Smooth muscle cell (in vitro differentiated cells): ENCODE results near the gene POLD2. TPM values are rescaled to one million over a fixed set of nuclear protein-coding genes. Genes with fewer than 3 reads are reported as not detected.

Experiments used
- DNase-seq: peaks from one replicate; lab custom pipeline; 2025; ENCODE audit not compliant: unreplicated experiment; lab: John Stamatoyannopoulos, UW
- H2AFZ ChIP-seq: fragments of 200-600 bp; sonication (generic); 2 replicates; pipeline ENCODE4 v1.6.0; 2016; ENCODE audit warnings: antibody characterized with exemption, low read depth, mild to moderate bottlenecking
- H3F3A ChIP-seq: fragments of 200-600 bp; sonication (generic); 2 replicates; pipeline ENCODE4 v1.6.0; 2017; ENCODE audit warnings: antibody characterized with exemption, low read depth
- H3K27ac ChIP-seq: fragments of 200-600 bp; sonication (generic); 2 replicates; pipeline ENCODE4 v1.5.1; 2016; ENCODE audit warnings: low read depth, mild to moderate bottlenecking
- H3K27me3 ChIP-seq: fragments of 200-600 bp; sonication (generic); 2 replicates; pipeline ENCODE4 v1.6.1; 2016; ENCODE audit warnings: low read depth, mild to moderate bottlenecking
- H3K36me3 ChIP-seq: fragments of 200-600 bp; sonication (generic); 2 replicates; pipeline ENCODE4 v1.5.1; 2016; ENCODE audit warnings: low read depth
- H3K4me1 ChIP-seq: fragments of 200-600 bp; sonication (generic); 2 replicates; pipeline ENCODE4 v1.5.1; 2016; ENCODE audit warnings: low read depth
- H3K4me2 ChIP-seq: fragments of 200-600 bp; sonication (generic); 2 replicates; pipeline ENCODE4 v1.6.0; 2016; ENCODE audit warnings: mild to moderate bottlenecking
- H3K4me3 ChIP-seq: fragments of 200-600 bp; sonication (generic); 2 replicates; pipeline ENCODE4 v1.5.1; 2016; ENCODE audit warnings: mild to moderate bottlenecking
- H3K79me2 ChIP-seq: fragments of 200-600 bp; sonication (generic); 2 replicates; pipeline ENCODE4 v1.6.0; 2016; ENCODE audit warnings: low read depth, mild to moderate bottlenecking
- H3K9ac ChIP-seq: fragments of 200-600 bp; sonication (generic); 2 replicates; pipeline ENCODE4 v1.6.0; 2016; ENCODE audit warnings: low read depth
- H3K9me3 ChIP-seq: fragments of 200-600 bp; sonication (generic); replicated peaks from 2 replicates; pipeline ENCODE4 v1.5.1; 2016; ENCODE audit warnings: low read depth
- H4K20me1 ChIP-seq: fragments of 200-600 bp; sonication (generic); 2 replicates; pipeline ENCODE4 v1.6.0; 2016; ENCODE audit warnings: low read depth
- CTCF ChIP-seq: fragments of 200-600 bp; sonication (generic); IDR thresholded peaks from 2 replicates; pipeline ENCODE4 v1.5.1; 2017; ENCODE audit warnings: borderline replicate concordance, mild to moderate bottlenecking, antibody characterized with exemption; ENCODE audit not compliant: insufficient read depth, poor library complexity, severe bottlenecking
- WGBS: methylation state at CpG from one replicate; pipeline ENCODE4 v1.1.7; 2016; ENCODE audit warnings: low lambda C conversion rate; 5-methylcytosine and 5-hydroxymethylcytosine counted together
- polyA plus RNA-seq: library from polyadenylated mRNA; unstranded; fragments of >200 nt; fragmentation: Nextera tagmentation; extraction: Ambion mirVana; gene quantifications from 2 replicates; pipeline ENCODE4 v1.2.1, GENCODE V29; 2016
- total RNA-seq: library from RNA; depleted of rRNA; stranded (reverse); fragments of >200 nt; gene quantifications from 2 replicates; pipeline ENCODE4 v1.2.3, GENCODE V29; 2014

Gene POLD2
- total and polyA plus RNA-seq, 2 experiments from 2014 or later, result 45.5 to 151 TPM

- H3K79me2 ChIP-seq, result no peaks in the 10 kb centered on the region
- no peak overlapping the region for H3K9ac ChIP-seq
- no peaks in the 10 kb centered on the region for H3K9me3 ChIP-seq
- no peak overlapping the region for H2AFZ ChIP-seq
- DNase-seq, result no peak
- no peaks in the 10 kb centered on the region for H3K36me3 ChIP-seq
- H3K4me3 ChIP-seq, result no peak overlapping the region
- no peaks in the 10 kb centered on the region for H4K20me1 ChIP-seq
- H3K27ac ChIP-seq, result no peak overlapping the region
- peaks cover 6% of the 10 kb centered on the region for H3F3A ChIP-seq
- H3K27me3 ChIP-seq, result no peaks in the 10 kb centered on the region
- H3K4me1 ChIP-seq, result peaks cover 11% of the 10 kb centered on the region
- no peak for TF ChIP-seq CTCF
- H3K4me2 ChIP-seq, result no peak overlapping the region
These were observed 44.6 kb upstream of the POLD2 start for GRCh38 chr7:44167920-44168319.

- Histone ChIP-seq H3K27me3 (no peaks in the 10 kb centered on the region), H3K27ac (peak overlapping the region; percentile 70), H3K79me2 (no peaks in the 10 kb centered on the region), H3K9me3 (no peaks in the 10 kb centered on the region), H3K9ac (no peak overlapping the region), H4K20me1 (no peaks in the 10 kb centered on the region), H3F3A (peaks cover 6% of the 10 kb centered on the region), H3K4me3 (no peak overlapping the region), H3K4me2 (peak overlapping the region; percentile 68), H3K4me1 (peaks cover 11% of the 10 kb centered on the region), H3K36me3 (no peaks in the 10 kb centered on the region), H2AFZ (no peak overlapping the region)
- no peak for DNase-seq
- WGBS, result 3% methylated on average over 1 of the region's 1 CpG
- TF ChIP-seq CTCF, result no peak
These were observed 40.2 kb upstream of the POLD2 start for GRCh38 chr7:44163591-44163990.

- H4K20me1 ChIP-seq, result no peaks in the 10 kb centered on the region
- no peaks in the 10 kb centered on the region for H3K79me2 ChIP-seq
- peak overlapping the region; percentile 54 for H3K4me2 ChIP-seq
- H3K9ac ChIP-seq, result no peak overlapping the region
- no peaks in the 10 kb centered on the region for H3K27me3 ChIP-seq
- WGBS, result 46% methylated on average over 1 of the region's 1 CpG
- H3K4me1 ChIP-seq, result peaks cover 11% of the 10 kb centered on the region
- no peak for DNase-seq
- peaks cover 6% of the 10 kb centered on the region for H3F3A ChIP-seq
- H3K9me3 ChIP-seq, result no peaks in the 10 kb centered on the region
- no peak overlapping the region for H2AFZ ChIP-seq
- TF ChIP-seq CTCF, result no peak
- H3K36me3 ChIP-seq, result no peaks in the 10 kb centered on the region
- H3K4me3 ChIP-seq, result no peak overlapping the region
- peak overlapping the region; percentile 70 for H3K27ac ChIP-seq
These were observed 39.5 kb upstream of the POLD2 start for GRCh38 chr7:44162785-44163395.

GRCh38 chr7:44162179-44162578 is 38.8 kb upstream of the POLD2 start:
- TF ChIP-seq CTCF, result no peak
- Histone ChIP-seq H2AFZ (no peak overlapping the region), H3K9ac (no peak overlapping the region), H3K4me3 (no peak overlapping the region), H3K27ac (no peak overlapping the region), H3K4me1 (peaks cover 11% of the 10 kb centered on the region), H4K20me1 (no peaks in the 10 kb centered on the region), H3K27me3 (no peaks in the 10 kb centered on the region), H3K4me2 (no peak overlapping the region), H3K36me3 (no peaks in the 10 kb centered on the region), H3K9me3 (no peaks in the 10 kb centered on the region), H3F3A (peaks cover 6% of the 10 kb centered on the region), H3K79me2 (no peaks in the 10 kb centered on the region)
- DNase-seq, result no peak
- WGBS, result 86% methylated on average over 4 of the region's 4 CpGs
